ENCODE measurements around the gene SLC25A40. TPM values are rescaled to one million over a fixed set of nuclear protein-coding genes. Genes with fewer than 3 reads are reported as not detected.

SLC25A40 gene, protein sequence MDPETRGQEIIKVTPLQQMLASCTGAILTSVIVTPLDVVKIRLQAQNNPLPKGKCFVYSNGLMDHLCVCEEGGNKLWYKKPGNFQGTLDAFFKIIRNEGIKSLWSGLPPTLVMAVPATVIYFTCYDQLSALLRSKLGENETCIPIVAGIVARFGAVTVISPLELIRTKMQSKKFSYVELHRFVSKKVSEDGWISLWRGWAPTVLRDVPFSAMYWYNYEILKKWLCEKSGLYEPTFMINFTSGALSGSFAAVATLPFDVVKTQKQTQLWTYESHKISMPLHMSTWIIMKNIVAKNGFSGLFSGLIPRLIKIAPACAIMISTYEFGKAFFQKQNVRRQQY
- total RNA-seq (2022; extraction: Qiagen RNA extraction; ENCODE audit: low read depth), result 4.5 to 7.8 TPM (median 6.6 TPM) in 5 replicates

DNA sequence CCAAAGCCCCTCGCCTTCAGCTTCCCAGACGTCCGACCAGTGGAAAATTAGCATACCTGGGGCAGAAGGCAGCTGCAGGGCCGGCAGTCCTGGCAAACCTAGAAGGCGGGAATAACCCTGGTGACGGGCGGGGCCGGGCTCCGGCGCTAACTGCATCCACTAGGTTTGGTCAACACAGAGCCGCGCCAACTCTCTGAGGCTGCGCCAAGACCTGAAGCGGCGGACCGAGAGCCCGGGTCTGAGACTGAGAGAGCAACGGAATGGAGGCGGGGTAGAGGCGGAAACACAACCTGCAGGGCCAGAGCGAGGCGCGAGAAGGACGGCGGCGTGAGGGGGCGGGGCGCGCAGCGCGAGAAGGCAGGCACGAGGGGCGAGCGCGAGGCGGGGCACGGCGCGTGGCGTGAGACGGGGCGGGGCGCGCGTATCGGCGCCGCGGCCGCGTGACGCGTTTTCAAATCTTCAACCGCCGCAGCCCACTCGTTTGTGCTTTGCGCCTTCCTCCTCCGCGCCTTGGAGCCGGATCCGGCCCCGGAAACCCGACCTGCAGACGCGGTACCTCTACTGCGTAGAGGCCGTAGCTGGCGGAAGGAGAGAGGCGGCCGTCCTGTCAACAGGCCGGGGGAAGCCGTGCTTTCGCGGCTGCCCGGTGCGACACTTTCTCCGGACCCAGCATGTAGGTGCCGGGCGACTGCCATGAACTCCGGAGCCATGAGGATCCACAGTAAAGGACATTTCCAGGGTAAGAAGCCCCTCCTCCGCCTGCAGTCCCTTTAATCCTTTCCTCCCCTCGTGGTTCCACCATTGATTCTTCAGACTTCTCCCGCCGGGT is at the start of gene SLC25A40, which contains the start of gene DBF4:
SLC25A40 (minus strand) TSS at position 321 of the 829 bp plus-strand sequence. CDS start 17,633 bp downstream, outside the sequence.
DBF4 (plus strand) TSS at position 454 of the 829 bp plus-strand sequence; CDS start at position 694, 240 bp downstream.

Other genes starting within 250 kb of the SLC25A40 start
- not detected in 5 replicates for gene RUNDC3B, start 248.0 kb downstream of the SLC25A40 start, total RNA-seq (2022; extraction: Qiagen RNA extraction; ENCODE audit: low read depth)
- 25.8 to 33.1 TPM (median 26.9 TPM) in 5 replicates for gene DBF4, start 133 bp upstream of the SLC25A40 start, total RNA-seq (2022; extraction: Qiagen RNA extraction; ENCODE audit: low read depth)
- gene ADAM22, start 57.9 kb upstream of the SLC25A40 start, total RNA-seq (2022; extraction: Qiagen RNA extraction; ENCODE audit: low read depth), result 0.12 to 0.43 TPM (median 0.21 TPM) in 5 replicates

Data from A549 treated with GW870086 at 1 μM for 4 hours (cell line).